Endothelial cell of umbilical vein (primary cell): ENCODE measurements around the gene CCDC188. TPM values are rescaled to one million over a fixed set of nuclear protein-coding genes. Genes with fewer than 3 reads are reported as not detected.

Experiments used
- BruUV-seq: library from RNA; stranded (reverse); fragments of 400-500 nt; replicated peaks from 2 replicates; lab custom pipeline; 2021; lab: Mats Ljungman, UMichigan
- CTCF ChIA-PET: fragments of 300-600, 350-600 bp; sonication (Branson Sonifier 250); formaldehyde crosslinking; loops from one replicate; lab custom pipeline; 2021; ENCODE audit warnings: antibody characterized with exemption, inconsistent platforms; lab: Charles Lee
- POLR2A ChIA-PET: fragments of 300-600, 350-600 bp; sonication (Branson Sonifier 250); formaldehyde crosslinking; loops from one replicate; lab custom pipeline; 2021; ENCODE audit warnings: antibody characterized with exemption, inconsistent platforms; lab: Charles Lee
- DNase-seq: peaks from one replicate; pipeline ENCODE4 v3.0.0-alpha.2; 2011; ENCODE audit warnings: low read depth, low spot score
- FAIRE-seq: peaks from 2 replicates; lab custom pipeline; 2011; peaks lifted over from hg19 to GRCh38; lab: Jason Lieb, UNC
- H2AFZ ChIP-seq: 2 replicates; pipeline ENCODE4 v1.6.0; 2012; ENCODE audit warnings: low read depth, low read length, control low read depth, inconsistent platforms
- H3K27ac ChIP-seq: 2 replicates; pipeline ENCODE4 v1.5.1; 2011; ENCODE audit warnings: low read depth, mild to moderate bottlenecking, control low read depth, low read length, moderate library complexity; ENCODE audit not compliant: insufficient read depth
- H3K27me3 ChIP-seq, 2 experiments: 2 replicates each; pipeline versions ENCODE4 v1.6.0 to v1.6.1; 2011; ENCODE audit warnings: low read length in 2 of 2, mixed read lengths in 1 of 2; ENCODE audit not compliant: control insufficient read depth in 2 of 2, insufficient read depth in 2 of 2
- H3K36me3 ChIP-seq, 2 experiments: 2 replicates in 1 of 2; 3 replicates in 1 of 2; pipeline ENCODE4 v1.5.1; 2011; ENCODE audit warnings: low read length in 2 of 2, mild to moderate bottlenecking in 1 of 2, moderate library complexity in 1 of 2; ENCODE audit not compliant: control insufficient read depth in 2 of 2, insufficient read depth in 2 of 2; ENCODE audit errors: extremely low read depth in 1 of 2
- H3K4me1 ChIP-seq: 3 replicates; pipeline ENCODE4 v1.5.1; 2011; ENCODE audit warnings: mild to moderate bottlenecking, low read length; ENCODE audit not compliant: control insufficient read depth, insufficient read depth; ENCODE audit errors: extremely low read depth
- H3K4me2 ChIP-seq: 2 replicates; pipeline ENCODE4 v1.6.1; 2011; ENCODE audit warnings: low read length, control low read depth, mixed read lengths; ENCODE audit not compliant: insufficient read depth
- H3K4me3 ChIP-seq, 3 experiments: fragments of 200-600 bp in 1 of 3; sonication (generic), shearing (Covaris generic) in 1 of 3; replicated peaks in 1 of 3; 2 replicates each; pipeline ENCODE4 v1.5.1; 2011 to 2016; ENCODE audit warnings: control low read depth in 3 of 3, low read length in 3 of 3, mild to moderate bottlenecking in 2 of 3, inconsistent platforms in 1 of 3, low read depth in 1 of 3, moderate library complexity in 1 of 3; ENCODE audit not compliant: insufficient read depth in 1 of 3
- H3K79me2 ChIP-seq: 2 replicates; pipeline ENCODE4 v1.6.0; 2012; ENCODE audit warnings: low read length, inconsistent platforms; ENCODE audit not compliant: control insufficient read depth, insufficient read depth
- H3K9ac ChIP-seq: replicated peaks from 2 replicates; pipeline ENCODE3; 2011; ENCODE audit warnings: low read length, control low read depth; ENCODE audit not compliant: insufficient read depth; ENCODE audit errors: extremely low read depth
- H3K9me1 ChIP-seq: replicated peaks from 3 replicates; pipeline ENCODE4 v1.6.0; 2011; ENCODE audit warnings: mild to moderate bottlenecking, low read length; ENCODE audit not compliant: control insufficient read depth, insufficient read depth; ENCODE audit errors: extremely low read depth
- H3K9me3 ChIP-seq: replicated peaks from 2 replicates; pipeline ENCODE4 v1.5.1; 2012; ENCODE audit warnings: low read length, inconsistent platforms; ENCODE audit not compliant: control insufficient read depth, insufficient read depth
- H4K20me1 ChIP-seq: replicated peaks from 2 replicates; pipeline ENCODE3; 2011; ENCODE audit warnings: mild to moderate bottlenecking, low read length; ENCODE audit not compliant: control insufficient read depth, insufficient read depth; ENCODE audit errors: extremely low read depth
- CTCF ChIP-seq, 2 donors: IDR thresholded peaks; 1 replicate in 1 of 2; 2 replicates in 1 of 2; pipeline ENCODE4 v1.5.1; 2011; ENCODE audit warnings: low read length in 2 of 2, mild to moderate bottlenecking in 2 of 2, moderate library complexity in 2 of 2, control low read depth in 1 of 2, inconsistent platforms in 1 of 2, low read depth in 1 of 2; ENCODE audit not compliant: insufficient read depth in 1 of 2; ENCODE audit errors: extremely low read depth in 1 of 2
- EZH2 ChIP-seq: IDR thresholded peaks from 2 replicates; pipeline ENCODE4 v1.6.1; 2012; ENCODE audit warnings: borderline replicate concordance, low read depth, mild to moderate bottlenecking, moderate library complexity, low read length, inconsistent platforms; ENCODE audit not compliant: severe bottlenecking
- FOS ChIP-seq: IDR thresholded peaks from 2 replicates; pipeline ENCODE4 v1.6.1; 2011; ENCODE audit warnings: mild to moderate bottlenecking, low read length, moderate library complexity, borderline replicate concordance; ENCODE audit not compliant: insufficient read depth
- GATA2 ChIP-seq: IDR thresholded peaks from 2 replicates; pipeline ENCODE4 v1.7.0; 2011; ENCODE audit warnings: low read depth, mild to moderate bottlenecking, moderate library complexity, mixed read lengths, low read length; ENCODE audit not compliant: insufficient read length, insufficient read depth
- JUN ChIP-seq: IDR thresholded peaks from 2 replicates; pipeline ENCODE4 v1.6.1; 2011; ENCODE audit warnings: borderline replicate concordance, low read depth; ENCODE audit not compliant: insufficient read length, insufficient read depth
- MAX ChIP-seq: IDR thresholded peaks from 2 replicates; pipeline ENCODE4 v1.6.1; 2011; ENCODE audit not compliant: insufficient read depth, insufficient read length
- MYC ChIP-seq: IDR thresholded peaks from one replicate; pipeline ENCODE4 v1.6.1; 2011; ENCODE audit warnings: mild to moderate bottlenecking, low read depth, low read length
- POLR2A ChIP-seq: IDR thresholded peaks from 2 replicates; pipeline ENCODE4 v1.6.1; 2012; ENCODE audit warnings: low read depth, mild to moderate bottlenecking, control low read depth, low read length
- POLR2AphosphoS5 ChIP-seq: IDR thresholded peaks from 2 replicates; pipeline ENCODE4 v1.6.1; 2012; ENCODE audit warnings: low read depth, mild to moderate bottlenecking, control low read depth, low read length, moderate library complexity; ENCODE audit not compliant: insufficient read depth
- dilution Hi-C: fragments of 300-500 bp; cut with MboI; formaldehyde crosslinking; loops from one replicate; pipeline ENCODE4 v1.15.0; 2019; ENCODE audit warnings: low sequenced_read_pairs; ENCODE audit not compliant: extremely low pct_ligation_motif_present
- intact Hi-C: fragments of 100-400 bp; cut with micrococcal nuclease; formaldehyde crosslinking; loops from one replicate; pipeline ENCODE4 v1.10.0; 2022
- polyA plus RNA-seq, 4 experiments: library from polyadenylated mRNA; depleted of rRNA in 3 of 4; stranded (reverse) in 3 of 4; unstranded in 1 of 4; fragments of >200 nt; gene quantifications; 2 replicates each; pipeline versions ENCODE4 v1.2.1 to v1.2.3, GENCODE V29; 2011 to 2012; ENCODE audit warnings: missing spikeins in 1 of 4
- total RNA-seq: library from RNA; stranded (reverse); gene quantifications from 2 replicates; pipeline ENCODE4 v1.2.3, GENCODE V29; 2021

CCDC188 gene
- total and polyA plus RNA-seq, 2 donors (not counting 3 experiments of a cell fraction or from before 2014, with no cell fraction given): 9.4 to 9.8 TPM

- peaks cover 3 to 12% of the 10 kb centered on the region in 2 experiments for H3K36me3 ChIP-seq
- H3K79me2 ChIP-seq: peaks cover 62% of the 10 kb centered on the region
- no peak for FAIRE-seq
- ChIA-PET CTCF (no interaction called here), POLR2A (no interaction called here)
- no peaks in the 10 kb centered on the region for H3K9me1 ChIP-seq
- no peaks in the 10 kb centered on the region for H3K27me3 ChIP-seq
- H3K4me2 ChIP-seq: no peak overlapping the region
- H3K4me3 ChIP-seq: no peak overlapping the region
- H3K4me1 ChIP-seq: peaks cover 6% of the 10 kb centered on the region
- intact Hi-C loops (no loop called here), dilution Hi-C loops (no loop called here)
- H4K20me1 ChIP-seq: no peaks in the 10 kb centered on the region
- no peaks in the 10 kb centered on the region for H3K9me3 ChIP-seq
- H2AFZ ChIP-seq: no peak overlapping the region
- no peak overlapping the region for H3K9ac ChIP-seq
- no TSS peak for BruUV-seq
- no peak overlapping the region for H3K27ac ChIP-seq
- TF ChIP-seq POLR2A: no peak
- TF ChIP-seq JUN: no peak
- no peak for TF ChIP-seq CTCF (IDR thresholded peaks at IDR 0.05; ENCODE audit: extremely low read depth in 1 of 2, insufficient read depth in 1 of 2, low read depth in 1 of 2, low read length in 2 of 2)
- no peak for DNase-seq
Measured at GRCh38 chr22:20137113-20137512, 13.7 kb downstream of the CCDC188 start.

GRCh38 chr22:20136603-20136873 lies 14.3 kb downstream of the CCDC188 start:
- Histone ChIP-seq H3K4me1 (peaks cover 6% of the 10 kb centered on the region), H3K9ac (no peak overlapping the region), H3K27ac (no peak overlapping the region), H3K9me1 (no peaks in the 10 kb centered on the region), H3K4me2 (no peak overlapping the region), H2AFZ (no peak overlapping the region), H3K36me3 (peaks cover 3 to 9% of the 10 kb centered on the region in 2 experiments), H3K4me3 (no peak overlapping the region), H4K20me1 (no peaks in the 10 kb centered on the region), H3K27me3 (no peaks in the 10 kb centered on the region), H3K9me3 (no peaks in the 10 kb centered on the region), H3K79me2 (peaks cover 65% of the 10 kb centered on the region)
- ChIA-PET CTCF (no interaction called here), POLR2A (no interaction called here)
- dilution Hi-C loops (no loop called here), intact Hi-C loops (no loop called here)
- TF ChIP-seq FOS: no peak
- no peak for TF ChIP-seq GATA2
- no peak for TF ChIP-seq POLR2AphosphoS5
- no peak for TF ChIP-seq MYC
- no peak for TF ChIP-seq JUN
- TF ChIP-seq CTCF (IDR thresholded peaks at IDR 0.05; ENCODE audit: extremely low read depth in 1 of 2, insufficient read depth in 1 of 2, low read depth in 1 of 2, low read length in 2 of 2): no peak
- TF ChIP-seq POLR2A: no peak
- no peak for TF ChIP-seq EZH2
- no peak for TF ChIP-seq MAX
- DNase-seq (no peak), FAIRE-seq (no peak)
- no TSS peak for BruUV-seq
